Measurements from ENCODE around the gene DNMBP. TPM values are rescaled to one million over a fixed set of nuclear protein-coding genes. Genes with fewer than 3 reads are reported as not detected.
"Not testable (repeated sequence)": the region's sequence is repeated elsewhere in the genome, so short reads cannot be mapped to it uniquely, and the experiment has no call there.

Gene DNMBP
- total RNA-seq, 1 donor = 62.4 TPM

DNA sequence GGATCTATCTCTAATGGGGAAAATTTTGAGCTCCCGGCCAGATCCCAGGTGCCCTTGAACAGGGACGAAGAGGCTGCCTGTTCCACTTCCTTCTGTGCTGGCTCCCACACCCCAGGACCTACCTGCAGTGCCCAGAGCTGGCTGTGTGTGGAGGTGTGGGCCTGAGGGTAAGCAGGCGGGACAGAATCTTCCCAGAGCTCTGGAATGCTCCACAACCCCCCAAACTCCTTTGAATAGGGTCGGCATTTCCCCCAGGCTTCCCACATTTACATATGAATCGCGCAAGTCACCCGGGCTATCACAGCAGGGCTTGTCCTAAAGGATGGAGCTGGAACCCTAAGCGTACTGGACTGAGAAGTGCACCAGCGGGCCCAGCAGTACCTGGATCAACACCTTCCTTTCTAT is 95.9 kb downstream of the DNMBP start:
- TF ChIP-seq, protein P1, sequence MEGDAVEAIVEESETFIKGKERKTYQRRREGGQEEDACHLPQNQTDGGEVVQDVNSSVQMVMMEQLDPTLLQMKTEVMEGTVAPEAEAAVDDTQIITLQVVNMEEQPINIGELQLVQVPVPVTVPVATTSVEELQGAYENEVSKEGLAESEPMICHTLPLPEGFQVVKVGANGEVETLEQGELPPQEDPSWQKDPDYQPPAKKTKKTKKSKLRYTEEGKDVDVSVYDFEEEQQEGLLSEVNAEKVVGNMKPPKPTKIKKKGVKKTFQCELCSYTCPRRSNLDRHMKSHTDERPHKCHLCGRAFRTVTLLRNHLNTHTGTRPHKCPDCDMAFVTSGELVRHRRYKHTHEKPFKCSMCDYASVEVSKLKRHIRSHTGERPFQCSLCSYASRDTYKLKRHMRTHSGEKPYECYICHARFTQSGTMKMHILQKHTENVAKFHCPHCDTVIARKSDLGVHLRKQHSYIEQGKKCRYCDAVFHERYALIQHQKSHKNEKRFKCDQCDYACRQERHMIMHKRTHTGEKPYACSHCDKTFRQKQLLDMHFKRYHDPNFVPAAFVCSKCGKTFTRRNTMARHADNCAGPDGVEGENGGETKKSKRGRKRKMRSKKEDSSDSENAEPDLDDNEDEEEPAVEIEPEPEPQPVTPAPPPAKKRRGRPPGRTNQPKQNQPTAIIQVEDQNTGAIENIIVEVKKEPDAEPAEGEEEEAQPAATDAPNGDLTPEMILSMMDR (IDR thresholded peaks at IDR 0.05; ENCODE audit: insufficient read depth, low read length) = no peak
- DNase-seq (ENCODE audit: low read depth) = no peak
- no peak overlapping the region for H3K4me3 ChIP-seq (ENCODE audit: low read depth, low read length)

- TF ChIP-seq, protein P1 (IDR thresholded peaks at IDR 0.05; ENCODE audit: insufficient read depth, low read length) = no peak
- no peak for DNase-seq (ENCODE audit: low read depth)
- no peak overlapping the region for H3K4me3 ChIP-seq (ENCODE audit: low read depth, low read length)
Measured at GRCh38 chr10:99912041-99912440, 97.7 kb downstream of the DNMBP start.

DNA sequence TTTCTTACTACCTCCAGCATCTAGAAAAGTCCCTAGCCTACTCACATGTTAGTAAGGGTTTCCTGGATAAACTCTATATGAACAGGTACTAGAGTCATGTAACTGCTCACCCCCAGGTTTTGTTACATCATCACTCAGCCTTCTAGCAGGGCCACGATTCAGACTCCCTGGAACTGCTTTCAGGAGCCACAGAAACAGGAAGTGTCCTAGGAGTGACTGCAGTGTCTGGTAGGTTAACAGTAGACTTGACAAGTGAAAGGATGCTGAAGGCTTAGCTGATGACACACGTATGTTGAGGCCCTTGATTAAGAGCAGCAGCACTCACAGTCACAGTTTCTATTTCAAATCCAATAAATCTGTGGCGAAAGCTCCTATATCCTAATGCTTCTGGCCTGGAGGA is 101.2 kb downstream of the DNMBP start:
- TF ChIP-seq, protein P1 (IDR thresholded peaks at IDR 0.05; ENCODE audit: insufficient read depth, low read length) = no peak
- DNase-seq (ENCODE audit: low read depth) = no peak
- no peak overlapping the region for H3K4me3 ChIP-seq (ENCODE audit: low read depth, low read length)

GRCh38 chr10:99906470-99906869 is 103.3 kb downstream of the DNMBP start:
- peak; percentile 97 for DNase-seq (ENCODE audit: low read depth)
- TF ChIP-seq, protein P1 (IDR thresholded peaks at IDR 0.05; ENCODE audit: insufficient read depth, low read length) = peak; percentile 48
- no peak overlapping the region for H3K4me3 ChIP-seq (ENCODE audit: low read depth, low read length)

- no peak overlapping the region for H3K4me3 ChIP-seq (ENCODE audit: low read depth, low read length)
- DNase-seq (ENCODE audit: low read depth) = no peak
- TF ChIP-seq, protein P1 (IDR thresholded peaks at IDR 0.05; ENCODE audit: insufficient read depth, low read length) = no peak
Measured at GRCh38 chr10:99905971-99906370, 103.8 kb downstream of the DNMBP start.

DNA sequence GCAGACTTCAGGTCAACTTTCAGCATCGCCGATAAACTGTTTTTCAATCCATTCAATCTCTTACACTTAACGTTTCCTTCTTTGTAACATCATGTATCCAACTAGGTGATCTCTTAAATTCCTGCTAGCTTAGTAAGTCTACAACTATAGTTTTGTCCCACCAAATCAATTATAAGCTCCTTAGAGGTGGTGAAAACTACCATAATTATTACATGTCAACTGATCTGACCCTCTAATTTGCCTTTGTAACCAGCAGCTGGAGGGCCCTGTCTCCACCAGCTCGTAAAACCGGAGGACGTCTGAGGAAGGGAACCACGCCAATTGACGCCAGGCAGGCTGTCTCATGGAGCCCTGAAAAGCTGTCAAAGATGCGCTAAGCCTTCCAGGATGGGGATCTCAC is 113.9 kb downstream of the DNMBP start:
- no peak overlapping the region for H3K4me3 ChIP-seq (ENCODE audit: low read depth, low read length)
- TF ChIP-seq, protein P1 (IDR thresholded peaks at IDR 0.05; ENCODE audit: insufficient read depth, low read length) = no peak
- DNase-seq (ENCODE audit: low read depth) = no peak

GRCh38 chr10:99895066-99895465 is 114.7 kb downstream of the DNMBP start:
- not testable (repeated sequence) for H3K4me3 ChIP-seq (ENCODE audit: low read depth, low read length); DNase-seq (ENCODE audit: low read depth)
